ENCODE measurements around the gene RAPGEF4.

GRCh38 chr2:172905937-172906811 lies 170.5 kb downstream of the RAPGEF4 start:
- TF ChIP-seq, protein P1, sequence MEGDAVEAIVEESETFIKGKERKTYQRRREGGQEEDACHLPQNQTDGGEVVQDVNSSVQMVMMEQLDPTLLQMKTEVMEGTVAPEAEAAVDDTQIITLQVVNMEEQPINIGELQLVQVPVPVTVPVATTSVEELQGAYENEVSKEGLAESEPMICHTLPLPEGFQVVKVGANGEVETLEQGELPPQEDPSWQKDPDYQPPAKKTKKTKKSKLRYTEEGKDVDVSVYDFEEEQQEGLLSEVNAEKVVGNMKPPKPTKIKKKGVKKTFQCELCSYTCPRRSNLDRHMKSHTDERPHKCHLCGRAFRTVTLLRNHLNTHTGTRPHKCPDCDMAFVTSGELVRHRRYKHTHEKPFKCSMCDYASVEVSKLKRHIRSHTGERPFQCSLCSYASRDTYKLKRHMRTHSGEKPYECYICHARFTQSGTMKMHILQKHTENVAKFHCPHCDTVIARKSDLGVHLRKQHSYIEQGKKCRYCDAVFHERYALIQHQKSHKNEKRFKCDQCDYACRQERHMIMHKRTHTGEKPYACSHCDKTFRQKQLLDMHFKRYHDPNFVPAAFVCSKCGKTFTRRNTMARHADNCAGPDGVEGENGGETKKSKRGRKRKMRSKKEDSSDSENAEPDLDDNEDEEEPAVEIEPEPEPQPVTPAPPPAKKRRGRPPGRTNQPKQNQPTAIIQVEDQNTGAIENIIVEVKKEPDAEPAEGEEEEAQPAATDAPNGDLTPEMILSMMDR (IDR thresholded peaks at IDR 0.05): no peak
- no peak for TF ChIP-seq POLR2A (IDR thresholded peaks at IDR 0.05)
